IPS-18a (cell line): Measurements from ENCODE around the gene CACNA1I.

Source experiments
- H3K27ac ChIP-seq: one replicate; pipeline ENCODE4 v1.5.1; 2013; ENCODE audit warnings: low read length
- H3K27me3 ChIP-seq: one replicate; pipeline ENCODE4 v1.6.1; 2013; ENCODE audit warnings: mild to moderate bottlenecking, low read length; ENCODE audit not compliant: control insufficient read depth, insufficient read depth
- H3K36me3 ChIP-seq: one replicate; pipeline ENCODE4 v1.6.1; 2013; ENCODE audit warnings: low read depth, low read length; ENCODE audit not compliant: control insufficient read depth
- H3K4me1 ChIP-seq: one replicate; pipeline ENCODE4 v1.6.1; 2013; ENCODE audit warnings: low read depth, low read length; ENCODE audit not compliant: control insufficient read depth
- H3K4me3 ChIP-seq: one replicate; pipeline ENCODE4 v1.5.1; 2013; ENCODE audit warnings: low read length
- H3K9ac ChIP-seq: one replicate; pipeline ENCODE4 v1.6.1; 2013; ENCODE audit warnings: mild to moderate bottlenecking, low read length, moderate library complexity
- H3K9me3 ChIP-seq: one replicate; pipeline ENCODE4 v1.6.1; 2013; ENCODE audit warnings: low read depth, low read length; ENCODE audit not compliant: control insufficient read depth

CACNA1I gene

GRCh38 chr22:39621826-39622225 lies 51.3 kb downstream of the CACNA1I start:
- no peak overlapping the region for H3K4me3 ChIP-seq
- peaks cover 11% of the 10 kb centered on the region for H3K4me1 ChIP-seq
- H3K9me3 ChIP-seq = no peaks in the 10 kb centered on the region
- H3K36me3 ChIP-seq = no peaks in the 10 kb centered on the region
- no peaks in the 10 kb centered on the region for H3K27me3 ChIP-seq
- no peak overlapping the region for H3K27ac ChIP-seq
- no peak overlapping the region for H3K9ac ChIP-seq

DNA sequence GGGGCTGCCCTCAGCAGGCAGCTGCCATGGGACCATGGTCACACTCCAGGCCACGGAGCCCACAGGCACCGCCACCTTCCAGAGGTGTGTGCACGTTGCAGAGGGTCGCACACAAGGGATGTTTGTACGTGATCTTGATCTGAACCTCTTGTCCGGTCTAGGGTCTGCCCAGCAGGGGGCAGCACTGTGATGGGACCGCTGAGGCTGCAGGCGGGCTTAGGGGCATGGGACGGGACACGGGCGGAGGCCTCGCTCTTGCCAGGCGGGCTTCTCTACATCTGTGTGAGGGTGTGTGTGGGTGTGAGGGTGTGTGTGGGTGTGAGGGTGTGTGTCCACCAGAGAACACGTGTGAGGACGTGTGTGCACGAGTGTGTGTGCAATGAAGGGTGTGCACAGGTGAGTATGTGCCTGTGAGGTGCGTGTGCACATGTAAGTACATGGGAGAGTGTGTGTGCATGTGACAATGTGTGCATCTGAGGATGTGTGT lies 52.4 kb downstream of the CACNA1I start:
- no peaks in the 10 kb centered on the region for H3K9me3 ChIP-seq
- H3K9ac ChIP-seq = no peak overlapping the region
- H3K27me3 ChIP-seq = no peaks in the 10 kb centered on the region
- no peak overlapping the region for H3K27ac ChIP-seq
- H3K4me3 ChIP-seq = no peak overlapping the region
- peaks cover 7% of the 10 kb centered on the region for H3K4me1 ChIP-seq
- H3K36me3 ChIP-seq = no peaks in the 10 kb centered on the region

GRCh38 chr22:39623603-39624500 lies 53.3 kb downstream of the CACNA1I start:
- H3K9me3 ChIP-seq = no peaks in the 10 kb centered on the region
- H3K4me3 ChIP-seq = no peak overlapping the region
- H3K9ac ChIP-seq = no peak overlapping the region
- no peak overlapping the region for H3K27ac ChIP-seq
- no peaks in the 10 kb centered on the region for H3K36me3 ChIP-seq
- H3K27me3 ChIP-seq = no peaks in the 10 kb centered on the region
- peaks cover 7% of the 10 kb centered on the region for H3K4me1 ChIP-seq

DNA sequence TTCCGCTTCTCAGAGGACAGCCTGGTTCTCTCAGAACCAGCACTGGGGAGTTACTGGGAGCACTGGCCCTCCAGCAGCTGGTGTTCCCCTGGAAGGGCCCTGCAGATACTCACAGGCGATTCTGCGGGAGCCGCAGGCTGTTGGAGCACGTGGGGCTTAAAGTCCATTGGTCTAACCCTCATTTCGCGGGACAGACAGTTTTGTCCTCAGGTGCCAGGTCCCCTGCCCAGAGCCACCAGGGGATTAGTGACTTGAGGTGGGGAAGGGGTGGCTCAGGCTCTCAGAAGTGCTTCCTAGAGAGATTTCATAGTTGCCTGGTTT lies 53.9 kb downstream of the CACNA1I start:
- Histone ChIP-seq H3K9ac (no peak overlapping the region), H3K36me3 (no peaks in the 10 kb centered on the region), H3K27me3 (no peaks in the 10 kb centered on the region), H3K27ac (no peak overlapping the region), H3K4me1 (peaks cover 7% of the 10 kb centered on the region), H3K9me3 (no peaks in the 10 kb centered on the region), H3K4me3 (no peak overlapping the region)

DNA sequence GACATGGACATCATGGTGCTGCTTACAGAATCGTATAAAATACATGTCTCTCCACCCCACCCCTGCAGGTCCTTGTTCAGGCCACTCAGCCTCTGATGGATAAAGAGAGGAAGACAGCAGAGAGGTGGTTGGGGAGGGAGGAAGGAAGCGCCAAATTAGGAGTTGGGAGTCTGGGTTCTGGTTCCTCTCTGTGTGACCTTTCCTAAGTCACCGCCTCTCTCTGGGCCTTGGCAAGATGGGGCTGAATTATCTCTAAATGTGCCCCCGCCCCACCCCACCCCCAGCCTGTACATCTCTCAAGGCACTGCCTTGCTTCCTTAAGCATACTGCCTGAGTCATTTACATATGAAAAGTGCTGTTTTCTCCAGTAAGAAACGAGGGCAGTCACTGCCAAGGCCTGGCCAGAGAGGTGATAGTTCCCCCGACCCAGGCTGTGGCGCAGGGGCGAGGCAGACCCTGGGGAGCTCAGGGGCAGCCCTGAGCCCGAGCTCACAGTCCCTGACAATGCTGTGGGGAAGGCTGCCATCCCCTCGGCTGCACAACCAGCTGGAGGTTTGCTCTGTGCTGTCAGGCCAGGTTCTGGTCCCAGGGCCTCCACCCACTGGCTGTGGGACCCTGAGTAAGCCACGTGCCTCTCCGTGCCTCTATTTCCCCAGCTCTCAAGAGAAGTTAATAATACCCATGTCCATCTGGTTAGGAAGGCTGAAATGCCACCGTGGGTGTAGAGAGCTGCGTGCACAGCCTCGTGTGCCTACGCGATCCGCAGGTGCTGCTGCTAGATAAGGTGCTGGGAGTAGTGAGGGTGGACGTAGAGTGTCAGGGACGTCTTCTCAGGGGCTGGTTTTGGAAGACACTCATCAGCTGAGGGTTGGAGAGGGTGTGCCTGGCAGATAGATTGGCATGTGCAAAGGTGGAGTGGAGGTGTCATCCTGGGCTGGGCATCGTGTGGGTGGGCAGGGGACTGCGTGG lies 55.3 kb downstream of the CACNA1I start:
- Histone ChIP-seq H3K27ac (no peak overlapping the region), H3K9ac (no peak overlapping the region)

GRCh38 chr22:39627208-39627607 lies 56.7 kb downstream of the CACNA1I start:
- Histone ChIP-seq H3K4me3 (no peak overlapping the region), H3K4me1 (peaks cover 7% of the 10 kb centered on the region), H3K36me3 (no peaks in the 10 kb centered on the region), H3K9me3 (no peaks in the 10 kb centered on the region), H3K27me3 (no peaks in the 10 kb centered on the region), H3K27ac (no peak overlapping the region), H3K9ac (no peak overlapping the region)

More for the DNA sequence above, 55.3 kb downstream of the CACNA1I start:
- Histone ChIP-seq H3K4me1 (peaks cover 7% of the 10 kb centered on the region), H3K9me3 (no peaks in the 10 kb centered on the region), H3K27me3 (no peaks in the 10 kb centered on the region), H3K4me3 (no peak overlapping the region), H3K36me3 (no peaks in the 10 kb centered on the region)

DNA sequence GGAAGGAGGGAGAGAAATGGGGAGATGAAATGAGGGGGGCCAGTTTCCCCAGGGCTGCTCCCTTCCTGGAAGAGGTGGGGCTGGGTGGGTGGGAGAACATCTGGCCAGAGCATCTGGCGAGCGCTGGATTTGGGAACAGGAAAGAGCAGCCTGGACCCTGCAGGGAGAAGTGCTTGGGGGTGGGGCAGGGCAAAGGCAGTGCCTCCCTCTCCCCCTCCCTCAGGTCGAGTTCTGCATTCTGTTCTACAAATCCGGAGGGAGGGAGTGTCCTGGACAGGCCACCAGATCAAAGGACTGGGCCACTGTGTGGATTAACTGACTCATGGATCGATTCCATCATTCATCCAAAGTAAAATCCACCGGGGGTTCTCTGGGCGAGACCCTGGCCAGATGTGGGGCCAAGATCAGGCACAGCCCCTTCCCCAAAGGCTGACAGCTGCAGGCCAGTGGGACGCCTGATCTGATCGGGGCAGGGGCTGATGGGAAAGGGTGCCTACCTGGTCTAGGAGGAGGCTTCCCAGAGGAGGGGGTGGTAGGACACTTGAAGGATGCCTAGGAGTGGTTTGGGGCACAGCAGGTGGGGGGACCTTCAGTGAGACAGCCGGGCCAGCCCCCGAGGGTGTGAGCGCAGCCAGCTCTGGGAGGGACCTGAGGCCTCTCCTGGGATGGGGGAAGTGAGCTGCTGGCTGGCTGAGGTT lies 57.5 kb downstream of the CACNA1I start:
- Histone ChIP-seq H3K27ac (no peak overlapping the region), H3K36me3 (no peaks in the 10 kb centered on the region), H3K4me3 (no peak overlapping the region), H3K27me3 (no peaks in the 10 kb centered on the region), H3K9ac (no peak overlapping the region), H3K9me3 (no peaks in the 10 kb centered on the region), H3K4me1 (peaks cover 7% of the 10 kb centered on the region)

- H3K9ac ChIP-seq = no peak overlapping the region
- H3K27me3 ChIP-seq = no peaks in the 10 kb centered on the region
- no peak overlapping the region for H3K4me3 ChIP-seq
- no peaks in the 10 kb centered on the region for H3K9me3 ChIP-seq
- H3K4me1 ChIP-seq = peaks cover 7% of the 10 kb centered on the region
- H3K36me3 ChIP-seq = no peaks in the 10 kb centered on the region
- H3K27ac ChIP-seq = no peak overlapping the region
Observed at GRCh38 chr22:39628563-39629080, 58.1 kb downstream of the CACNA1I start.

- H3K4me3 ChIP-seq = no peak overlapping the region
Observed at GRCh38 chr22:39629851-39630250, 59.3 kb downstream of the CACNA1I start.

GRCh38 chr22:39630721-39631120 lies 60.2 kb downstream of the CACNA1I start:
- Histone ChIP-seq H3K4me1 (peaks cover 5% of the 10 kb centered on the region), H3K9ac (no peak overlapping the region), H3K4me3 (no peak overlapping the region), H3K36me3 (no peaks in the 10 kb centered on the region), H3K27ac (no peak overlapping the region), H3K27me3 (no peaks in the 10 kb centered on the region), H3K9me3 (no peaks in the 10 kb centered on the region)

More at GRCh38 chr22:39629851-39630250, 59.3 kb downstream of the CACNA1I start:
- Histone ChIP-seq H3K9ac (no peak overlapping the region), H3K27ac (no peak overlapping the region), H3K27me3 (no peaks in the 10 kb centered on the region), H3K4me1 (peaks cover 7% of the 10 kb centered on the region), H3K9me3 (no peaks in the 10 kb centered on the region), H3K36me3 (no peaks in the 10 kb centered on the region)
